GM12874 (cell line): ENCODE results near the gene OCA2.

Source experiments
- TF ChIP-seq, protein P1 (sequence below): IDR thresholded peaks from 2 replicates; pipeline ENCODE4 v1.5.1; 2011; ENCODE audit warnings: low read depth, mild to moderate bottlenecking, control low read depth, low read length, moderate library complexity; ENCODE audit not compliant: insufficient read depth

OCA2 gene

DNA sequence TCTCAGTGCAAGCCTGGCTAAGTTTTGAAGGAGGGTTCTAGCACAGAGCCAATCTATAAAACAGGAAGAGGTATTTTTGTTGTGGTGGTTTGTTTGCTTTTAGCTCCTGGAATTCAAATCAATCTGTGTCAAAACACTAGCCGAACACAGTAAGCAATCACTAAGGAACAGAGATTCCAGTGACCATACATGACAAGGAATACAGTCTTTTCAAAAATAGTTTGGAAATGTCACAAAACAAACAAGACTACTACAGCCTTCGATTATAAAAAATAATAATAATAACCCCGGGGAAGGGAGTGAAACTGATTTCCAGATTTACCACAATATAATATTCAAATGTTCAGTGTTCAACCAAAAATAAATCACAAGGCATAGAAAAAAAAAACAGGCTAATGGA, 166.5 kb downstream of the OCA2 start:
- TF ChIP-seq, protein P1, sequence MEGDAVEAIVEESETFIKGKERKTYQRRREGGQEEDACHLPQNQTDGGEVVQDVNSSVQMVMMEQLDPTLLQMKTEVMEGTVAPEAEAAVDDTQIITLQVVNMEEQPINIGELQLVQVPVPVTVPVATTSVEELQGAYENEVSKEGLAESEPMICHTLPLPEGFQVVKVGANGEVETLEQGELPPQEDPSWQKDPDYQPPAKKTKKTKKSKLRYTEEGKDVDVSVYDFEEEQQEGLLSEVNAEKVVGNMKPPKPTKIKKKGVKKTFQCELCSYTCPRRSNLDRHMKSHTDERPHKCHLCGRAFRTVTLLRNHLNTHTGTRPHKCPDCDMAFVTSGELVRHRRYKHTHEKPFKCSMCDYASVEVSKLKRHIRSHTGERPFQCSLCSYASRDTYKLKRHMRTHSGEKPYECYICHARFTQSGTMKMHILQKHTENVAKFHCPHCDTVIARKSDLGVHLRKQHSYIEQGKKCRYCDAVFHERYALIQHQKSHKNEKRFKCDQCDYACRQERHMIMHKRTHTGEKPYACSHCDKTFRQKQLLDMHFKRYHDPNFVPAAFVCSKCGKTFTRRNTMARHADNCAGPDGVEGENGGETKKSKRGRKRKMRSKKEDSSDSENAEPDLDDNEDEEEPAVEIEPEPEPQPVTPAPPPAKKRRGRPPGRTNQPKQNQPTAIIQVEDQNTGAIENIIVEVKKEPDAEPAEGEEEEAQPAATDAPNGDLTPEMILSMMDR, result no peak

DNA sequence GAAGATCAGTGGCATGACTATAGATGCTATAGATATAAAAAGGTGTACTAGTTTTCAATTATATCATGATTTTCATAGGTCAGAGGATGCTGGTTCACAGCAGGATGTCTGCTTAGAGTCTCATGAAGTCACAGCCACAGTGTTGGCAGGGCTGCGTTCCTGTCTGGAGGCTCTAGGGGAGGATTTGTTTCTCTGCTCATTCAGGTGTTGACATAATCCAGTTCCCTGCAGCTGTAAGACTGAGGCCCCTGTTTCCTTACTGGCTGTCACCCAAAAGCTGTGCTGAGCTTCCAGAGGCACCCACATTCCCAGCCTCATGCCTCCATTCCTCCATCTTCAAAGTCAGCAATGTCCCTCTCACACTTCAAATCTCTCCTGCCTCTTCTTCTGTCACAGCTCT, 170.7 kb downstream of the OCA2 start:
- TF ChIP-seq, protein P1, result no peak

DNA sequence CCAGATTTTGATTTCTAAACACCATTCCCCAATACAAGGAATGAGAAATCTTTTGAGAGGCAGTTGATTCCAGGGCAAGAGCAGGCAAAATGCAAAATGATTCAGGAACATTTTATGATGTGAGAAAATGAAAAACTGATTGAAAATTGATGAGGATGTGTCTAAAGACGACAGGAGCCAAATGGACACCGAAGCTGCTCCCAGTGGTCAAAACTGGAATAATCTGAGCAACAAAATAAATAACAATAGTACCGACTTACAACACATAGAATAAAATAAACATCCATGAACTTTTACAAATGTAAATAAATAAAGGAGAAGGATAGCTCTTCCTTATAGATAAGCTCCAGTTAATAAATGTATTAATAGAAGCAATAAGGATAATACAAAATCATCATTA, 186.8 kb downstream of the OCA2 start:
- TF ChIP-seq, protein P1, result no peak

DNA sequence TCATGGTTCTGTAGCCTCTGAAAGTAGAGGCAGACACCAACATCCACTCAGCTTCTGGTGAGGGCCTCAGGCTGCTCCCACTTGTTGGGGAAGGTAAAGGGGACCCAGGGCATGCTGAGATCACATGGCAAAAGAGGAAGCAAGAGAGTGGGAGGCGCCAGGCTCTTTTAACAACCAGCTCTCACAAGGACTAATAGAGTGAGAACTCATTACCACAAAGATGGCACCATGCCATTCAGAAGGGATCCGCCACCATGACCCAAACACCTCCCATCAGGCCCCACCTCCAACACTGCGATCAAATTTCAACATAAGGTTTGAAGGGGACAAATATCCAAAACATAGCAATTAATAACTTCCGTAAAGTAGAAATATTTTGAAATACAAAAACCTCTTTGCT, 192.3 kb downstream of the OCA2 start:
- TF ChIP-seq, protein P1, result no peak

DNA sequence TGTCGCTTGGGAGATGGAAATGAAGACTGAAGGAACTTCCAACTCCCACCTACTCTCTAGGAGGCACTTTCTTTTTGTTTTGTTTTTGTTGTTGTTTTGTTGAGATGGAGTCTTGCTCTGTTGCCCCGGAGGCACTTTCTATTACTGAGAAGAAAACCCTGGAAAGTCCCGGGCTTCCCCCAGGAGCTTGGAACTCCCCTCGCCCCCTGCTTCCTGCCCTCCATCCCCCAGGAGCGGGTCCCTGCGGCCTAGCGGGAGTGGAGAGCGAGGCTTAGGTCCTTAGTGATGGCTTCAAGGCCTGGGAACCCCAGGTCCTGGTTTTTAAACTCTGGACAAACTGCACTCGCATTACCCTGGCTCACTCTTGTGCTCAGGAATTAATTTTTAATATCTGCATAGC, 195.7 kb downstream of the OCA2 start:
- TF ChIP-seq, protein P1, result no peak

DNA sequence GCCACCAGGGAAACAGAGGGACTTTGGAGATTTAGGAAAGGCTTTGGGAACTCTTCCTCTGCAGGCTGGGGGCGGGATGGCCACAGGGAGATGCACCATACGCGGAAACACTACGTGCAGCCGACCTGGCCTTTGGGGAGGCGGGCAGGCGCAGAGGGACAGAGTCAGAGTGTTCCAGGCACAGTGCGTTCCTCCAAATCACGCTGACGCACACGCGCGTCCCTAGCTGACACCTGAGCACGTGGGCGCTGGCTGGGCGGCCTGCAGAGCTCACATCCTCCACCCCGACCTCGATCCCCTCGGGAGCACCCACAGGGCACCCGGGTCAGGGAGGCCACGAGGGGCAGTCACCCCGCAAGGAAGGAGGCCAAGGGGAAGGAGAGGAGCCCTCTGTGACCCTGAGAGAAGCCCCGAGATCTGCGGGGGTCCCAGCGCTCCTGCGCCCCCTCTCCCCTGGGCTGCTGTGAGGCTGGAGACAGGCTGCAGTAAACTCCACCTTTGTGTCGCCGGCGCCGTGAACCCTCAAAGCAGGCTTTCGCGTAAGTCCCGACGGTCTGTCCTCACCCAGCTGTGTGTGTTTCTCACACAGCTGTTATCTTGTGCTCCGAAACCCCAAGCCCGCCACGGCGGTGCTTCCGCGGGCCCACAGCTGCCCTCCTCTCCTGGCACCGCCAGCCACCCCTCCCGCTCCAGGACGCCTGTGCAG, 196.3 kb downstream of the OCA2 start:
- TF ChIP-seq, protein P1, result no peak

DNA sequence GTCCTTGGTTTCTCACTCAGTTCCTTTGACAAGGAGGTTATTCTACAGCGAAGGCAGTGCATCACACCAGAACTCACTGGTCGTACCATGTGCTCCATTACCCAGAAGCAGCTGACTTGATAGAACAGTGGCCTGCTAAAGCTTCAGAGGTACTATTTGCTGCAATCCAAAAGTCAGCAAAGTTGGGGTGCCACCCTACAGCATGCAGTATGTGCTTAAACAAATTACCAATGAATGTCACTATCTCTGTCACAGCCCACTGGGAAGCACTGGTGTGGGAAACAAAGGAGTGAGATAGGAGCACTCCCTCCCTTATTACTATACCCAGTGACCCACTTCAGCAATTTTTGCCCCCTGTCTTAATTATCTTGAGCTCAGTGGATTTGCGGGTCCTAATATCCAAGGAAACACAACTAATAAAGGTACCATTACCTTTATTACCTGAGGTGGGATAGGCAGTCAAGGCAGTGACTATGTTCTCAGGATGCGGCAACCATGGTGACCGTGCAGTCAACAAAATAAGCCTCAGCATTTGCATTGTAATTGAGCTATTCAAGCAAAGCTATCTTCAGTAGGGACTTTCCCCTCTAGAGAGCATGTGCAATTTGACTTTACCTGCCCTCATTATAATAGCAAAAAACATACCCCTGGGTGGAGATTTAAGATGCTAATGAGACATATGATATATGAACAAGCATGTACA, 199.4 kb downstream of the OCA2 start:
- TF ChIP-seq, protein P1, result no peak
